GM21528 (cell line): ENCODE measurements around the gene IQCM.
"Not testable (repeated sequence)": the region's sequence is repeated elsewhere in the genome, so short reads cannot be mapped to it uniquely, and the experiment has no call there.

Source experiments
- ATAC-seq: cut with Tn5 transposase; IDR thresholded peaks from one replicate; pipeline ENCODE4 v1.9.1; 2021; ENCODE audit warnings: mild to moderate bottlenecking, moderate library complexity; ENCODE audit not compliant: unreplicated experiment, low FRiP score

Gene IQCM

GRCh38 chr4:149605601-149606378 lies 209.9 kb downstream of the IQCM start:
- no peak for ATAC-seq

DNA sequence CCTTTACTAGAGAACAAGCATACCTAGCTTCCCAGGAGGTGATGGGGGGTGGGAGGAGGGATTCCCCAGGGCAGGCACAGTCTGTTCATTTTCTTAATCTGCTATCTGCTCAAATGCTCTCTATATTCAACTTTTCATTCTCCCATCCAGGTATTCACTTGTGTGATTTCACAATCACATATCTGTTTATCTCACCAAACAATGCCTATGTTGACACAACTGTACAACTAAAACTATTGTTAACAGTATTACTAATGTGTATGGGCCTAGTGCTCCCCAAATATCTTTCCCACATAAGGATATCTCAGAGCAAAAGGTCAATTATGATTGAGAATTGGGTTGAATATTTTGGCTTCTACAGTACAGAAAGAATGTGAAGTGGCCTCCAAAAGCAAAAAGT lies 210.8 kb downstream of the IQCM start:
- ATAC-seq = no peak

DNA sequence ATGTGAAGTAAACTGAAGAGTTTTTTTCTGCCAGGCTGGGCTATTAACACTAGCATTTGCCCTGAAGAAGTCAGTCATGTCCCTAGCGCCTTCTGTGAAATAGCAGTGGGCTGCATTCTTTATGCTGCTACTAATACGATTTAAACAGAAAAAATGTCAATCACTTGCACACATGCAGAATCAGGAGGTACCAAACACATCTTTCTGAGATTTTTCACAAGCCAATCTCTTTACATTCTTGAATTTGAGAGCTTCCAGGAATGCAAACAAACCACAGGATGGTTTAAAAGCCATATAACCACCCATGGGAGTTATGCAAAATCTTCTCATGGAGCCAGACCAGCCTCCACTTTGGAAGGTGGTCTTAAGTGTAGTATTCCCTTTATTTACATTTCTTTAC lies 220.1 kb downstream of the IQCM start:
- ATAC-seq = no peak

GRCh38 chr4:149589826-149590225 lies 225.8 kb downstream of the IQCM start:
- ATAC-seq = no peak

DNA sequence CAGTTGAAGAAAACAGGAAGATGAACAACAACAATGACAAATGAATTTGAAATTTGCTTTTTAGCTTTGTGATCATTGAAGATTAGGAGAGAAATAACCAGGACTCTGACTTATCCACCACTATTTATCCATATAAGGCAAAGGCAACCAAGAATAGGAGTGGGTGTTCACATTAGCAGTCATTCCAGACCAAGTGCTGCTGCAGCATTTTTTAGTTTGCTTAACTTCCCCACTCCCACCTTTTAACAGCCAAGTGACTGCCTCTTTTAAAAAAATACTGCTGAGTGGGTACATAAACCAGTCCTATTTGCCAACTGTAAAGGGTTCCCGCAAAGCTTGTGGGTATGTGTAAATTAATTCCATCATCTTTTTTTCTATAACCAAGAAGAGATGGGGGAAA lies 230.9 kb downstream of the IQCM start:
- no peak for ATAC-seq

DNA sequence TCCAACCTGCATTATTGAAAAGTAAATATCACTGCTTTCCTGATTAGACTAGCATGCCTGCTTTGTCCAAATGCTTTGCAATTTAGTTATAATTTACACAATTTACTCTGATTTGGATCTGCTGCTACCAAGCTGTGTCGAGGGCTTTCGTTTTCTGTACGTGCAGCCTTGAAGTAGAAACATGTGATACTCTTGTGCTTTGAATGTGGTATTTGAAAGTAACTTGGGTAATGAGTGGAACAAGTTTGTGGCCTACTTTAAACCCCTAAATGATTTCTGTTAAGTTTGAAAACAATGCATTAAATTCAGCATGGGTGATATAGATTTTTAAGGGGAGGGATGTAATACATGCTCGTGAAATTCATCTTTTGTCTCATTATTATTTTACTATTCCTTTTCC lies 240.7 kb downstream of the IQCM start:
- ATAC-seq = no peak

- ATAC-seq = no peak
Measured at GRCh38 chr4:149572716-149573115, 242.9 kb downstream of the IQCM start.

GRCh38 chr4:149555799-149556198 lies 259.8 kb downstream of the IQCM start:
- ATAC-seq = no peak

DNA sequence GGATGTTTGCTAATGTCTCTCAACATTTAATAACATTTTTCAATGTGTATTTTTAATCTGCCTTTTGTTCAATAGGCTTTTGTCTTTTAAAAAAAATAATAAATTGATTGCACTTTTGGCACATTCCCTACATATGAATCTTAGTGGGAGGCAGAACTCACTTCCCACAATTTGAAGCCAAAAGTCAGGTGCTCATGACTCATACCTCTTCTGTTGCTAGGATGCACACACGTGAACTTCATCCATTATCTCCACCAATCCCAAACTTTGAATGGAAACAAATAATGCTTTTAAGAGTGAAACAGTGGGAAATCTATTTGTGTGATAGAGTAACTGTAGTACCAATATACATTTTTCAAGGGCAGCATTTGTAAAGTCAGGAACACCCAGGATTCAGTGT lies 260.5 kb downstream of the IQCM start:
- no peak for ATAC-seq

DNA sequence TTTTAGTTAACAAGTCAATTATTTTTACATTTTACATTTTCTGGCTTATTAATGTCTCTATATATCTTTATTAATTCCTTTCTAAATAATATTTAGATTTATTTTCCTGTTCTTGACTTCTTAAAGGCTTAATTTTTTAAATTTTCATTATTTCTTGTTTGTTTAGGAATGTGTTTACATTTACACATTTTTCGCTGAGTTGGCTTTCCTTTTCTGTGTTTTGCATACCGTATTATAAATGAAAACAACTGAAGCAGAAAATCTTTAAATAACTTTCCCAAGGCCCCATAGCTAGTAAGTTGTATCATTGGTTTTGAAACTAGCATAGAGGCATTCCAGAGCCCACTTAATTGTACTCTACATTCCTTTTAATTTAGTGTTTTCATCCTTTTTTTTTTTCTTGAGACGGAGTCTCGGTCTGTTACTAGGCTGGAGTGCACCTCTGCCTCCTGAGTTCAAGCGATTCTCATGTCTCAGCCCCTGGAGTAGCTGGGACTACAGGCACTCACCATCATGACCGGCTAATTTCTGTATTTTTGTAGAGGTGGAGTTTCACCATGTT lies 261.6 kb downstream of the IQCM start:
- no peak for ATAC-seq

DNA sequence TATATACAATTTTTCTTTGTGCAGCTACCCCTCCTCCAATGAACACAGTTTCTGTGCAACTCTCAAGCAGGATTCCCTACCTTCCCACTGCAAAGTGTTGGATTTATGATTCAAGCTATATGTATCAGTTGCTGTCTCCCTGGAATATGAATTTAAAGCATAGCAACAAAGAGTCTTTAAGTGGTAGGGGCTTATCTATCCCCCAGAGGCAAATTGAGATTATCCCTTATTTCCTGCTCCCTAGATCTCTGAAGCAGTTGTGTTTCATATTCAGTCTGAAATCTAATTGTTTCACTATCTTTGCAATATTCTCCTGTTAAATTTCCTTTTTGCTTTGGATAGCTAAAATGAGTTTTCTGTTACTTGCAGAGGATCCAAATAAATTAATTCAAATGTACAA lies 263.0 kb downstream of the IQCM start:
- no peak for ATAC-seq

GRCh38 chr4:149549911-149550310 lies 265.7 kb downstream of the IQCM start:
- no peak for ATAC-seq

- no peak for ATAC-seq
Measured at GRCh38 chr4:149534779-149535178, 280.9 kb downstream of the IQCM start.

GRCh38 chr4:149531861-149532260 lies 283.8 kb downstream of the IQCM start:
- ATAC-seq = no peak

GRCh38 chr4:149523039-149523438 lies 292.6 kb downstream of the IQCM start:
- ATAC-seq = no peak

DNA sequence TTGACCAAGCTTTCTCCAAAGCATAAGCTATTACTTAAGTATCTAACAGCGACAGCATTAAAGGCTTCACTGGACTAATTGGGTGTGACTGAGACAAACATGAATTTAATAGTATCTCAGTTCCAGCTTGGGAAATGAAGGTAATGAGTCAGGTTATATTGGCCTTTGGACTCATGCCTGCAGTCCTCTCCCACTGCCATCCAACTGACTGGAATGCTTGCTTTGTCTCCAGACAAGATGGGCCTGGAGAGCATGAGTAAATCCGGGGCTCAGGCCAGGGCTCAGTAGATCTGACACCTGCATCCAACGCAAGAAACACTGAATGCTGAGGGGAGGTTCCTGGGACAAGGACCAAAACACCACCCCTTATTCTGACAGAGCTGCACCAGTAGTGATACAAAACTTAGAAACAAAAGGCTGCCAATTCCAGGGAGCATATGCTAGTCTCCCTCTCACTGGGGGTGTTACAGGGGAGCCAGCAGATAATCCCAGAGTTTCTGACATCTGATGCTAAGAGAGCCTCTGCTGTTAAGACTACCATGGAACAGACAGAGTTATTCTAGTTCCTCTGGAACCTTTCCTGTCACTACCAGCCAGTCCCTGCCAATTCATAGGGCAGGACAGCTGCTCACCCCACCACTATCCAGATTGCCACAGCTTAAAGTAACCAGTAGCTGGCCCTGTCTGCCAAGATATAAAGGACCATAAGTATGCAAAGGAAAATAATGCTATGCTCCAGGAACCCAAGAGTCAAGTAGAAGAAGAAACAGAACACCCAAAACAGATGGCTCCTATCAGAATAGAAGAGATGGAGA lies 293.8 kb downstream of the IQCM start:
- ATAC-seq = no peak

DNA sequence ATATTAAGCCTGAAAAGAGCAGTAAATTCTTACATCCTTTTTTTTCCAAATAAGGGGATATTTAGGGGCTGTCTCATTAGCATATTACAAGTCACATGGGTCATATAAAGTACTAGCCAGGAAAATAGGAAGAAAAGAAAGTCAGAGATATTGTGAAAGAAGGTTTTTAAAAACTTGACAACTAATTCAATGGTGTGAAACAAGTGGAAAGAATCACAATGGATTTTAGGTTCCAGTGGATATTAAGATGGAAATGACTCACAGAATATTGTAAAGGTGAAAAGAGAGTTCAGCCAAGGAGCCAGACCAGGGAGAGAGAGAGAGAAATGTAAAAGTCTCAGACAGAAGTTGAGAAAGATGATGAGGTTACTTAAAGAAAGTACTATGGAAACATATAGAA lies 297.2 kb downstream of the IQCM start:
- ATAC-seq = no peak

GRCh38 chr4:149513081-149513480 lies 302.6 kb downstream of the IQCM start:
- ATAC-seq = no peak

DNA sequence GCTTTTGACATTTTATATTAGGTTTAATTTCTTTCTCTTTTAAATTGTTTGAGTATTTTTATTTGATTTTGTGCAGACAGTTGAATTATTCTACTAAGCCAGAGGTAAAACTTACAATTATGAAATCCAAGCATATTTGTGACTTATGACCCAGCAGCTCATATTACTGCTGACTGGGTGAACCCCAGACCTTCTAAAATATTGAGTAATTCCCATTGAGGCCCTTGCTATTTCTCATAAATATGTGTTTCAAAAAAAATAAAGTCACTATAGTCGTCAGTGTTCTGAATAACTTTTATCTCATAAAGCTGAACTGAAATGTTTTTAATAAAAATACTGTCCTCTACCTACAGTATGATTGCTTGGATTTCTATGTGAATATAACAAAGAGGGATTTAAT lies 303.1 kb downstream of the IQCM start:
- ATAC-seq = no peak

DNA sequence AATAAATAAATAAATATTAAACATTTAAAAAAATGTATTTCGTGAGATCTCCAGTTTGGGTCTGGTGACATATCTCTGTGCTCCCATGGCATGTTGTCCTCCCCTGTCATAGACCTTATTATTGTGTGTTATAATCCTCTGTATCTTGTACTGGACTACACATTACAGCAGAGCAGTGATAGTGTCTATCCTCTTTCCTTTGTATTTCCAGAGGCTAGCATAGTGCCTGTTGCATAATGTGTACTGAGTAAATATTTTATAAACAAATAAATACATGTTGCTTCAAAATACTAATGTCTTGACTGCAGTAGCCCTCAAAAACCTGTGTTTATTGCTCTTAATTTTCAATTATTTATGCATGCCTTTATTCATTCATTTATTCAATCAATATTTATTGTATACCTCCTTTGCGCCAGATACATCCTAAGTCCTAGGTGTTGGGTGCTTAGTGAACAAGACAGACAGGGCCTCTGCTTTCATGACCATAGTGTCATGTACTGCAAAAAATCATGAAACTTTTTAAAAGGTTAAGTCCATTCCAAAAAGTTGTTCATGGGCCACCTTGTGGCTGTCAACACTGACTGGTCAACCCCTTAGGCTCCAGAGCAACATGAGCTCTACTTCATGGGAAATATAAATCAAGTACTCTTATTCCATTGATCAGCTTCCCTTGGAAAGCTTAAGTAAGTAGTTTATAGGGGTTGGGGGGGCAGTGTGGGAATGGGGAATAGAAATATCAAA lies 303.9 kb downstream of the IQCM start:
- ATAC-seq = no peak

DNA sequence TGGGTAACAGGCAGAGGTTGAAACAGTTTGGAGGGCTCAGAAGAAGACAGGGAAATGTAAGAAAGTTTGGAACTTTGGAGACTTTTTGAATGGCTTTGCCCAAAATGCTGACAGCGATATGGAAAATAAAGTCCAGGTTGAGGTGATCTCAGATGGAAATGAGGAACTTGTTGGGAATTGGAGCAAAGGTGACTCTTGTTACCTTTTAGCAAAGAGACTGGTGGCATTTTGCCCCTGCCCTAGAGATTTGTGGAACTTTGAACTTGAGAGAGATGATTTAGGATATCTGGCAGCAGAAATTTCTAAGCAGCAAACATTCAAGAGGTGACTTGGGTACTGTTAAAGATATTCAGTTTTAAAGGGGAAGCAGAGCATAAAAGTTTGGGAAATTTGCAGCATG lies 308.3 kb downstream of the IQCM start:
- not testable (repeated sequence) for ATAC-seq
